BLaER1 (cell line): ENCODE data around the gene ACOT9.

Source experiments
- H3K27ac ChIP-seq: shearing (Covaris generic); formaldehyde crosslinking; 2 replicates; pipeline ENCODE4 v1.8.1; 2022
- H3K27me3 ChIP-seq: shearing (Covaris generic); formaldehyde crosslinking; 2 replicates; pipeline ENCODE4 v1.8.1; 2022
- H3K36me3 ChIP-seq: shearing (Covaris generic); formaldehyde crosslinking; 2 replicates; pipeline ENCODE4 v1.8.1; 2022
- H3K4me1 ChIP-seq: shearing (Covaris generic); formaldehyde crosslinking; 2 replicates; pipeline ENCODE4 v1.8.1; 2022
- H3K4me2 ChIP-seq: shearing (Covaris generic); formaldehyde crosslinking; 2 replicates; pipeline ENCODE4 v1.8.1; 2022
- H3K4me3 ChIP-seq: shearing (Covaris generic); formaldehyde crosslinking; 2 replicates; pipeline ENCODE4 v1.8.1; 2022
- H3K9ac ChIP-seq: shearing (Covaris generic); formaldehyde crosslinking; 2 replicates; pipeline ENCODE4 v1.8.1; 2022
- H3K9me3 ChIP-seq: shearing (Covaris generic); formaldehyde crosslinking; 2 replicates; pipeline ENCODE4 v1.8.1; 2022
- H4K20me1 ChIP-seq: shearing (Covaris generic); formaldehyde crosslinking; 2 replicates; pipeline ENCODE4 v1.8.1; 2022
- Cebpa-rat ChIP-seq: shearing (Covaris generic); IDR thresholded peaks from 2 replicates; pipeline ENCODE4 v1.8.1; 2022

The ACOT9 gene

GRCh38 chrX:23766650-23767551, 23.8 kb upstream of the ACOT9 start:
- no peak for TF ChIP-seq Cebpa-rat
- H4K20me1 ChIP-seq: no peaks in the 10 kb centered on the region
- no peaks in the 10 kb centered on the region for H3K4me1 ChIP-seq
- no peak overlapping the region for H3K4me3 ChIP-seq
- H3K27ac ChIP-seq: no peak overlapping the region
- H3K9ac ChIP-seq: no peak overlapping the region
- H3K4me2 ChIP-seq: no peak overlapping the region
- peaks cover 24% of the 10 kb centered on the region for H3K9me3 ChIP-seq
- H3K36me3 ChIP-seq: no peaks in the 10 kb centered on the region
- H3K27me3 ChIP-seq: no peaks in the 10 kb centered on the region

GRCh38 chrX:23765868-23766267, 22.8 kb upstream of the ACOT9 start:
- Histone ChIP-seq H4K20me1 (no peaks in the 10 kb centered on the region), H3K4me2 (no peak overlapping the region), H3K9ac (no peak overlapping the region), H3K36me3 (no peaks in the 10 kb centered on the region), H3K4me1 (no peaks in the 10 kb centered on the region), H3K4me3 (no peak overlapping the region), H3K27me3 (no peaks in the 10 kb centered on the region), H3K27ac (no peak overlapping the region), H3K9me3 (peaks cover 24% of the 10 kb centered on the region)
- no peak for TF ChIP-seq Cebpa-rat

GRCh38 chrX:23765449-23765848, 22.4 kb upstream of the ACOT9 start:
- no peaks in the 10 kb centered on the region for H3K27me3 ChIP-seq
- H3K27ac ChIP-seq: no peak overlapping the region
- H4K20me1 ChIP-seq: no peaks in the 10 kb centered on the region
- H3K4me1 ChIP-seq: no peaks in the 10 kb centered on the region
- no peak overlapping the region for H3K4me3 ChIP-seq
- no peaks in the 10 kb centered on the region for H3K36me3 ChIP-seq
- H3K4me2 ChIP-seq: no peak overlapping the region
- H3K9ac ChIP-seq: no peak overlapping the region
- peaks cover 24% of the 10 kb centered on the region for H3K9me3 ChIP-seq
- TF ChIP-seq Cebpa-rat: no peak

GRCh38 chrX:23764188-23764984, 21.3 kb upstream of the ACOT9 start:
- Histone ChIP-seq H4K20me1 (no peaks in the 10 kb centered on the region), H3K4me2 (no peak overlapping the region), H3K27me3 (no peaks in the 10 kb centered on the region), H3K36me3 (no peaks in the 10 kb centered on the region), H3K4me1 (no peaks in the 10 kb centered on the region), H3K27ac (no peak overlapping the region), H3K9me3 (peaks cover 24% of the 10 kb centered on the region), H3K9ac (no peak overlapping the region), H3K4me3 (no peak overlapping the region)
- no peak for TF ChIP-seq Cebpa-rat

GRCh38 chrX:23759821-23760220, 16.7 kb upstream of the ACOT9 start:
- Histone ChIP-seq H3K36me3 (no peaks in the 10 kb centered on the region), H3K4me2 (no peak overlapping the region), H3K9ac (no peak overlapping the region), H3K4me1 (no peaks in the 10 kb centered on the region), H4K20me1 (no peaks in the 10 kb centered on the region), H3K4me3 (no peak overlapping the region), H3K27ac (no peak overlapping the region), H3K9me3 (no peaks in the 10 kb centered on the region), H3K27me3 (no peaks in the 10 kb centered on the region)
- TF ChIP-seq Cebpa-rat: no peak

GRCh38 chrX:23756165-23756564, 13.1 kb upstream of the ACOT9 start:
- Histone ChIP-seq H3K9ac (no peak overlapping the region), H3K9me3 (no peaks in the 10 kb centered on the region), H3K36me3 (no peaks in the 10 kb centered on the region), H3K4me1 (no peaks in the 10 kb centered on the region), H3K27me3 (no peaks in the 10 kb centered on the region), H3K27ac (no peak overlapping the region), H3K4me2 (no peak overlapping the region), H4K20me1 (no peaks in the 10 kb centered on the region), H3K4me3 (no peak overlapping the region)
- no peak for TF ChIP-seq Cebpa-rat

- Histone ChIP-seq H3K4me1 (no peaks in the 10 kb centered on the region), H3K36me3 (no peaks in the 10 kb centered on the region), H3K4me2 (no peak overlapping the region), H3K9me3 (no peaks in the 10 kb centered on the region), H4K20me1 (no peaks in the 10 kb centered on the region), H3K27ac (no peak overlapping the region), H3K4me3 (no peak overlapping the region), H3K27me3 (no peaks in the 10 kb centered on the region), H3K9ac (no peak overlapping the region)
- TF ChIP-seq Cebpa-rat: no peak
Observed at GRCh38 chrX:23754664-23755063, 11.6 kb upstream of the ACOT9 start.

GRCh38 chrX:23752740-23753415, 9.8 kb upstream of the ACOT9 start:
- Histone ChIP-seq H3K27ac (no peak overlapping the region), H3K9ac (no peak overlapping the region), H3K4me3 (no peak overlapping the region), H3K4me2 (no peak overlapping the region), H4K20me1 (no peaks in the 10 kb centered on the region), H3K4me1 (no peaks in the 10 kb centered on the region), H3K9me3 (no peaks in the 10 kb centered on the region), H3K36me3 (no peaks in the 10 kb centered on the region), H3K27me3 (no peaks in the 10 kb centered on the region)
- TF ChIP-seq Cebpa-rat: no peak

GRCh38 chrX:23749576-23749975, 6.5 kb upstream of the ACOT9 start:
- Histone ChIP-seq H3K4me3 (no peak overlapping the region), H3K4me1 (no peaks in the 10 kb centered on the region), H3K27me3 (no peaks in the 10 kb centered on the region), H4K20me1 (no peaks in the 10 kb centered on the region), H3K9me3 (no peaks in the 10 kb centered on the region), H3K4me2 (no peak overlapping the region), H3K9ac (no peak overlapping the region), H3K36me3 (no peaks in the 10 kb centered on the region), H3K27ac (no peak overlapping the region)
- TF ChIP-seq Cebpa-rat: no peak

GRCh38 chrX:23749129-23749528, 6.1 kb upstream of the ACOT9 start:
- no peaks in the 10 kb centered on the region for H3K9me3 ChIP-seq
- no peaks in the 10 kb centered on the region for H4K20me1 ChIP-seq
- H3K4me2 ChIP-seq: no peak overlapping the region
- no peak overlapping the region for H3K4me3 ChIP-seq
- H3K27me3 ChIP-seq: peaks cover 1% of the 10 kb centered on the region; the same call in 1 of the 2 replicates
- no peaks in the 10 kb centered on the region for H3K4me1 ChIP-seq
- TF ChIP-seq Cebpa-rat: no peak
- H3K27ac ChIP-seq: no peak overlapping the region
- no peaks in the 10 kb centered on the region for H3K36me3 ChIP-seq
- no peak overlapping the region for H3K9ac ChIP-seq
